COLO668 (cell line): ENCODE data around the gene PGS1.

Source experiments
- DNase-seq: peaks from one replicate; lab custom pipeline; 2025; ENCODE audit not compliant: unreplicated experiment; lab: John Stamatoyannopoulos, UW

PGS1 gene

GRCh38 chr17:78362232-78362631 is 16.2 kb upstream of the PGS1 start:
- DNase-seq: no peak

GRCh38 chr17:78362671-78363070 is 15.8 kb upstream of the PGS1 start:
- no peak for DNase-seq

- no peak for DNase-seq
These were observed 13.8 kb upstream of the PGS1 start for GRCh38 chr17:78364436-78365281.

GRCh38 chr17:78365561-78366108 is 12.8 kb upstream of the PGS1 start:
- no peak for DNase-seq

- peak; percentile 36 for DNase-seq
These were observed 12.2 kb upstream of the PGS1 start for GRCh38 chr17:78366109-78366848.

- DNase-seq: no peak
These were observed 11.3 kb upstream of the PGS1 start for GRCh38 chr17:78367193-78367592.

GRCh38 chr17:78368348-78368747 is 10.1 kb upstream of the PGS1 start:
- DNase-seq: no peak

- DNase-seq: no peak
These were observed 9.5 kb upstream of the PGS1 start for GRCh38 chr17:78368854-78369495.

- DNase-seq: no peak
These were observed 8.6 kb upstream of the PGS1 start for GRCh38 chr17:78369791-78370381.

- no peak for DNase-seq
These were observed 7.4 kb upstream of the PGS1 start for GRCh38 chr17:78371056-78371455.

GRCh38 chr17:78372841-78373240 is 5.6 kb upstream of the PGS1 start:
- DNase-seq: no peak

GRCh38 chr17:78374189-78374588 is 4.3 kb upstream of the PGS1 start:
- DNase-seq: no peak

GRCh38 chr17:78374631-78375274 is 3.7 kb upstream of the PGS1 start:
- no peak for DNase-seq

GRCh38 chr17:78375401-78376151 is 2.9 kb upstream of the PGS1 start:
- no peak for DNase-seq

- DNase-seq: no peak
These were observed 2.3 kb upstream of the PGS1 start for GRCh38 chr17:78376161-78376560.

GRCh38 chr17:78377858-78378224 is 608 bp upstream of the PGS1 start:
- DNase-seq: no peak

GRCh38 chr17:78379131-78379491 is 662 bp downstream of the PGS1 start:
- DNase-seq: no peak

- DNase-seq: no peak
These were observed 1.9 kb downstream of the PGS1 start for GRCh38 chr17:78380370-78380769.

GRCh38 chr17:78381601-78382232 is 3.3 kb downstream of the PGS1 start:
- no peak for DNase-seq
